GM18909 (cell line): Measurements from ENCODE around the gene ARHGAP33.

ENCODE experiments used
- ATAC-seq: cut with Tn5 transposase; IDR thresholded peaks from one replicate; pipeline ENCODE4 v1.9.1; 2021; ENCODE audit warnings: mild to moderate bottlenecking; ENCODE audit not compliant: unreplicated experiment, poor library complexity

ARHGAP33 gene

DNA sequence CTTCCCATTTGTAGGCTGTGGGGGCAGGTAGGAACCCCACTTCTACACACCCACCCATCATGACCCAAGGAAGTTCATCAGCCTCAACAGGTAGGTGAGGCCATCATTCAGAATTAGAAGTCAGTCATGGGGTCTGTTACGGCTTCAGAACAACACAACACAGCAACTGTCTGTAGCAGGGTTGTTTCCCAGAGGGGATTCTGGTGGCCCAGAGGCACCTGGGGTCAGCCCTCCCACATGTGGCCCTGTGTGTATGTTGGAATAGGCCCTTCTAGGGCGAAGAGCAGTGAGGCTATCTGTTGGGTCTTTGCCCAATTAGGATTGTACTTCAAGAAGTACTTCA, 36.5 kb upstream of the ARHGAP33 start:
- no peak for ATAC-seq

DNA sequence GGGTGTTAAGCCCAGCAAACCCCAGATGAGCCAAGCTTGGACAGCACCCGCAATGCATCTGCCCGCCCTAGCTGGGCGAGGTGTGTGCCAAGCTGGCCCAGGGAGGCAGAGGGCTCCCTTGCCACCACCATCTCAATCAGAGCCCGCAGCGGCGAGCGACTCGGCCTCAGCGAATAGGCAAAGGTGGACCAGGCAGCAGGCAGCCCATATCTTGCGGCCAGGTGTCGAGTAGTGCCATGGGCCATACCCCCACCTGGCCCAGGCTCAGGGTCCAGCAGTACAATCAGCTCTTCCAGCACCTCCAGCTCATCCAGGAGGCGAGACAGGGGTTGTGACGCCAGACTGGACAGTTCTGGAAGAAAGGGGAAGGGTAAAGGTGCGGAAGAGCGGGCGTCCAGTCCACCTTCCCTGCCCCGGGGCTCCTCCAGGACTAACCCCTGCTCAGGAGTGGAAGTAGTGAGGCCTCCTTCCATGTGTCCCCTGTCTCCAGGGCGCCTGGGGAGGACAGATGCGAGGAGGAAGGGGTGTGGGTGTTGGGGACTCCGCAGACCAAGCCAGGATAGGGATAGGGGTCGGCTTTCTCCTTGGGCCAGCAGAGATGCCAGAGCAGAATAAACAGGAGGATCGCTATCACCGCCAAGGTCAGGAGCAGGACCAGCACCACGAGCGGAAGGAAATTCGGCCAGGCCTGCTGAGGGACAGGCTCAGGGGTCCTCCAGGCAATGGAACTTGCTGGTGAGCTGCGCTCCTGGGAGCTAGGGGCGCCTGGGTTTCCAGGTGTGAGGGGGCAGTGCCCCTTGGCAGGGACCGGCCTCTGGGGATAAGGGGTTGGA, 35.9 kb upstream of the ARHGAP33 start:
- no peak for ATAC-seq

DNA sequence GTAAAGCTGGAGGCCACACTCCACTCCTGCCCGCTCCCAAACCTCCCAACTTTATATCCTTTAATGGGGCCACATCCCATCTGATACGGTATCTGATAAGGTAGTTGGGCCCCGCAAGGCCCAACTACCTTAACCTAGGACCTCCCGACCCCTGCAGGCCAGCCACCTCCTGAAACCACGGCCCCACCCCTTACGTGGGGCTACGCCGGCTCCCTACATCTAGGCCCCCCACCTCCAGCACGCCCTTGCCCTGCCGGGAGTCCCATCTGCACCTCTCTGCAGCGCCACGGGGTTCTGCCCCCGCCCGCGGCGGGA, 35.3 kb upstream of the ARHGAP33 start:
- peak; percentile 25 for ATAC-seq

DNA sequence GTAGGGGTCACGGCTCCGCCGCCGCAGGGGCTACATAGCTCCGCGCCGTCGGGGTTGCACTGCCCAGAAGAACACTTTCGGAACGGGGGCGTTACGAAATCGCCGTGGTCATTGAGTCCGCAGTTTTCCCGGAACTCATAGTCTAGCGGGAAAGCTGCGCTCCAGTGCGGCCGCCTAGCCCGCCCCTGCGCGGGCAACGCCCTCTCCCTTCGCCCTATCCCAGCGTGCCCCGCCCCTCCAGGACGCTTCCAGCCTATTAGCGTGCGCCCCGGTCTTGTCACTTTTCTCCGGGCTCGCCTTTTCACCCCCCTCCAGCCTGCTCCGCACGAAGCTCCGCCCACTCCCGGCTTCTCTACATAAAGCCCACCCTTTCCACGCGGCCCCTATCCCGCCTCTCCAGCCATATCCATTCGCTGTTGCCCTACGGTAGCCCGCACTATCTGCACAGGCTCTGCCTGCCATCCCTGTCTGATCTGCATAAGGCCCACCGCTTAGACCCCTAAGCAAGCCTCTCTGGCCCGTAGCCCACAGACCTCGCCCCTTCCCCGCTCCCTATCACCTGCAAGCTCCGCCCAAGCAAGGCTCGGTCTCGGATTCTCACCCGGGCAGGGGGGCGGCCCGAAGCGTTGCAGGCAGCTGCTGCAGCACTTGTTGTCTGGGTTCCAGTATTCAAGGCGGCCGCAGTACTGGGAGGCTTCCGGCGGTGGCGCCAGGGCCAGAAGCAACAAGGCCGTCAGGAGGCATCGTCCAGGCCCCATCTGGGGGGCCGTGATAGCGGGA, 34.8 kb upstream of the ARHGAP33 start:
- peak; percentile 65 for ATAC-seq

DNA sequence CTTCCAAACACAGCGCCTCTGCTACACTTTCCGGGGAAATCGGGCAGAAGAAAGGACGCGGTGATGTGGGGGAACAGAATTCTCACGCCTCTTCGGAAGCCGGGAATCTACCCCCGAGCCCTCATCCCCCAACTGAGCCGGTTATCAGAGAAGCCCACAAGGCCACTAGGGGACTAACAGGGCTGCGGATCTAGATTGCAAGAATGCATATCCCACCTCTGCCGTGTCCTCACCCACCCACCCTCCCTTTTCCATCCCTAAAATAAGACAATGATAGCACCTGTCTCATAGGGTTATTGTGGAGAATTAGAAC, 34.2 kb upstream of the ARHGAP33 start:
- ATAC-seq: no peak

DNA sequence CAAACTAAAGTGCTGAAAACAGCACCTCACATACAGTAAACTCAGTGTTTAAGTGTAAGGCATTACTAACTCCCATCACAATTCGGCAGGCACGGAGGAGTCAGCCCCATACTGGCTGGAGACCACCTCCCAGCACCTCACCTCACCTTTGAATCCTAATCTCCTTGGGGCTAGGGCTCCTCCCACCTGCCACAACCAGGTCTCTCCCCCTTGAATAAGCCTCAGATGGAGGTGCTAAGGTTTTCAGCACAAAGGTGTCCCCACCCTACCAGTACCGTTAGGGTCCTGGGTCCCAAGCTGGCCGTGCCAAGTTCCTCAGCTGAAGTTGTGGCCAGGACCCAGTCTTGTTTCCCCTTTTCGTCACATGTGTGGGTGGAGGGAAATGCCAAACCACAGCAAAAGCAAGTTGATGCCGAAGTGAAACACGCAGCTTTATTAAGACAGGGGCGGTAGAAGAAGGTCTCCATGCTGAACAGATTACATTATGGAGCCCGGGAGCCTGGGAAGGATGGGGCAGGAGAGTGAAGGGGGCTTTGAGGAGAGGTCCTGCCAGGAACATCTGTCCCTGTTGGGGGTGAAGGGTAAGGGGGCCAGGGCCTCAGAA, 33.1 kb upstream of the ARHGAP33 start, which contains the start of gene IGFLR1:
IGFLR1 (minus strand) TSS at position 332 of the 604 bp plus-strand sequence. CDS start 1,272 bp downstream, outside the sequence.
- no peak for ATAC-seq

DNA sequence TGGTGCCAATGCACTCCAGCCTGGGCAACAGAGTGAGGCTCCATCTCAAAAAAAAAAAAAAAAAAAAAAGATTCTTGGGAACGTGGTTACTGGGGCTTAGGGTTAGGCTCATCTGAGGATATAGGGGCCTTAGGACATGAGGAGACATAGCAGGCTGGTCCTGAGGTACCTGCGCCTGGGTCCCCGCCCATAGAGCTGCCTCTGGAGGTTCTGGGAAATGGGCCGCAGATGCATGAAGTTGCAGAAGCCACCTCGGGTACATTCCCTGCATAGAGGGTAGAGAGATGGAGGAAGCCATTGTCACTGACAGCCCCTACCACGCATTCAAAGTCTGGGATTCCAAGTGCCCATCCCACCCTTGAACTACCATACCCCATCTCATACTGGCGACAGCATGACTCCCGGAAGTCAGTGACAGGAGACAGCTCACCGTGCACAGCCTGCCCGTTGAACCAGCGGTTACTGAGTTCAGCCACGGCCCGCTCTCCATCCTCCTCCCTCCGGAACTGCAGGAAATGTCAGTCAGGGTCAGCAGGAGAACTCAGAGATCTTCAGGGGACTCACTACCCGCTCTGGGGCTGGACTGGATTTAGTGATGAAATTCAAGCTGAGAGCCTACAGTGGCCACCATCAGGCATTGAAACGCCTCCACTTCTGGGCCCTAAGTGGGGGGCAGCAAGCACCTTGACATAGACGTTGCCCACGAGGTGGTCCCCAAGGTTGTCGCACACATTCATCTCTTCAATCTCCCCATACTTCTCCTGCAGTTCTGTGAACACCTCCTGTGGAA, 31.5 kb upstream of the ARHGAP33 start:
- ATAC-seq: no peak

DNA sequence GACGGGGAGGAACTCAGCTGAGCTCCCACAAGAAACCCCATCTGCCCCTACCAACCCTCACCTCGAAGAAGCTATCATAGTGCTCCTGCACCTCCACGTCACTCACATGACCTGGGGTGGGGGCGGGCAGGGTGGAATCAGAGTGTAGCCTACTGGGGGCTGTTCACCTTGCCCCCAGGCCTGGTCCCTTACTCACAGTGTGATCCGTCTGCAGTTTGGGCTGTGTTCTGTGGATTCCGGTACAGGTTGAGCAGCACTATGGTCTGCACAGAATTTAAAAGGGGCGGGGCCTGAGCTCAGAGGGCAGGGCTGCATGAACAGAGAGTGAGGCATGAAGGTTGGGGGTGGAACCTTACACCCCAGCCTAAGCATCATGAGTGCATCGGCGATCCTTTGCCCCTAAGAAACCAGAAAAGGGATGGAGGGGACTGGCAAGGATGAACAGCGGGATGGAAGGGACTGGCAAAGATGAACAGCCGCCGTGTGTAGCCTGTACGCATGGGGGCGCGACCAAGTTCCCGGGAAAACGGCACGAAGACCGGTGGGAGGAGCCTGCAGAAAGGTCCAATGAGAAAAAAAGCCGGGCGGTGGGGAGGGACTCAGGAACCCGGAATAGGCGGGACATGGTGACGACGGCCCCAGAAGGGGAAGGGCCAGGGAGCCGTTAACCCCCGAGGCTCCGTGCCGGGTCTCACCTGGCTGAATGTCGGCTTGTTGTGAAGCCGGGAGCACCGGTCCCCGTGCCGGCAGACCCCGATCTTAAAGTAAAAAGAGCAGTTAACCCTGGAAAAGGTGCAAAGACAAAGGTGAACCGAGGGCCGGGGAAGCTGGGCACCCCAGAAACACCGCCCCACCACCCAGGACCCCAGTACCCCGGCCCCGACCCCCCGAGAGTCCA, 30.7 kb upstream of the ARHGAP33 start:
- peak; percentile 31 for ATAC-seq

DNA sequence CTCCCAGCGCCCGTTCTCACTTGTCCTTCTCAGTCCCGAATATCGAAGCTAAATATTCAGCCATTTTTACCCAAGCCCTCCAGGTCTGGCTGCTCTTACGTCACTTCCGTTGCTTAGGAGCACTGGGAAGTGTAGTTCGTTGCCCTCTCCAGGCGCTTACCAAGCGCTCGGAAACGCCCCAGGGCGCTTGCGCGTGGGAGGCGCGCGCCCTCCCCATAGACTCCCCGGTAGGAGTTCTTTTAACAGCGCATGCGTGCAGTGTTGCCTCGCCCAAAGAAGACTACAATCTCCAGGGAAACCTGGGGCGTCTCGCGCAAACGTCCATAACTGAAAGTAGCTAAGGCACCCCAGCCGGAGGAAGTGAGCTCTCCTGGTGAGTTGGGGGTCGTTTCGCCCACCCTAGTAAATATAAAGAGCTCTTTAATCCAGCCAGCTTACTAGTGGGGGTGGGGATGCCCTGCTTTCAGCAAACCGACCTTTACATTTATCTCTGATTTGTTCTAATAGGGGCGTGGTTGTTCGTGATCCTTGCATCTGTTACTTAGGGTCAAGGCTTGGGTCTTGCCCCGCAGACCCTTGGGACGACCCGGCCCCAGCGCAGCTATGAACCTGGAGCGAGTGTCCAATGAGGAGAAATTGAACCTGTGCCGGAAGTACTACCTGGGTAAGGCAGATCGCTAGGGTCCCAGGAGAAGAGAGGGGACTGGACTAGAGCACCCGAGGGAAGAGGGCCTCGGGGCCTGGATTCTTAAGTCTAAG, 29.9 kb upstream of the ARHGAP33 start, which contains the start of the genes PSENEN and U2AF1L4:
PSENEN (plus strand) TSS at position 324 of the 759 bp plus-strand sequence; CDS start at position 604, 280 bp downstream.
U2AF1L4 (minus strand) TSS at position 91 of the 759 bp plus-strand sequence; CDS start at position 64, 27 bp downstream.
- ATAC-seq: no peak

DNA sequence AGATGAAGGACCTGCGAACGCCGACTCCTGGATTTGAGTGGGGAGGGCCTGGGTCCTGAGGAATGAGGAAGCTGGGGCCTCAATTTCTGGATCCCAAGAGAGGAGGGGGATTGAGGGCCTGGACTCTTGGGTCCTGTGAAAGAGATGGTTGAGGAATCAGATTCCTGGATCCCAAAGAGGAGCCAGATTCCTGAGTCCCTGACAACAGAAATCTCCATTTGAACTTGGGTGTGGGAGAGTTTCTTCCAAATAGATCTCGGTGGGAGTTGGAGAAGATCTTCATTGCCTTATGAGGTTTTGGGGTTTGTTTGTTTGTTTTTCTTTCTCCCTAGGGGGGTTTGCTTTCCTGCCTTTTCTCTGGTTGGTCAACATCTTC, 29.3 kb upstream of the ARHGAP33 start:
- no peak for ATAC-seq

DNA sequence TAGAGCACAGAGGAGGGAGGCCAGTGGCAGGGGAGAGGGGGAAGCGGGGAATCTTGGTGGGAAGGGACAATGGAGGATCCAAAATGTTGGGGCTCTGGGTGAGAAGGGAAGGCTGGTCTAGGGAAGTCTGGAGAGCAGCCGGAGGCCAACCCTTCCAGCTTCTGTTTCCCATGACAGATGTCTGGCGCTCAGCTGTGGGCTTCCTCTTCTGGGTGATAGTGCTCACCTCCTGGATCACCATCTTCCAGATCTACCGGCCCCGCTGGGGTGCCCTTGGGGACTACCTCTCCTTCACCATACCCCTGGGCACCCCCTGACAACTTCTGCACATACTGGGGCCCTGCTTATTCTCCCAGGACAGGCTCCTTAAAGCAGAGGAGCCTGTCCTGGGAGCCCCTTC, 28.8 kb upstream of the ARHGAP33 start:
- ATAC-seq: no peak

DNA sequence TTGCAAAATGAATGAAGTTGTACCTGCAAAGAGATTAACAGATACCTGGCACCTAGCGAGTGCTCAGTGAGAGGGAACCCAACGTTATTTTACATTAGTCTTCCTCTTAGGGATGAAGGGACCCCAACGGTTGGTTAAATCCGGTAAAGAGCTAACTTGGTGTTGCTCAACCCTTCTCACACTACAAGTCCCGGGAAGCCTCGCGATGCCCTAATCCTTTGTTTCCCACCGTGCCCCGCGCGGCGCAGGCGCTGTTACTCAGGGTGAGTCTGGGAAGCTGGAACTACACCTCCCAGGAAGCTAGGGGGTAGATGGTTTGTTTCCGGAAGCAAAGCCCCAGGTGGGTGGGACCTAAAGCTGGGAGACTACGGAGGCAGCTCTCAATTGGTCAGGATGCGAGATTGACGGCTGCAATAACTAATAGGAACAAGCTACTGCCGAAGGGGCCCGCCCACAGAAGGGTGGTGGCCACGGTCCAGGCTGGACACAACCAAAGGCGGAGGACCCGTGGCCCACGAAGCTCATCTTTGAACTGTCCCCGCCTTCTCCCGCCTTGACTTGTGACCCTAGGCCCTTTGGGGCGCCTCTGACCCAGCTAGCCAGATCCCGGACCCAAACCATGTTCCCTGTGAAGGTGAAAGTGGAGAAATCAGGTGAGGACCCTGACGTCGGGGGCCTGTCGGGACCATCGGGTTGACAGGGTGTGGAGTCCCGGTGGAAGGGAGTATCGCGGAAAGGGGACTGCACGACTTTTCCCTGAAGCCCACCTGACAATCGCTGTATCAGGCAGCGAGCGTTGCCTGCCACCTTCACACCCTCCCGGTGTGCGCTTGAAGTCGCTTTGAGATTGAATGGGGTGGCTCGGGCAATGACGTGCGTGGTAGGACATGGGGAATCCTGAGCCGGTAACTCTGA, 27.0 kb upstream of the ARHGAP33 start, which contains the start of gene LIN37:
LIN37 (plus strand) TSS at position 471 of the 915 bp plus-strand sequence; CDS start at position 620, 149 bp downstream.
- ATAC-seq: peak; percentile 74

DNA sequence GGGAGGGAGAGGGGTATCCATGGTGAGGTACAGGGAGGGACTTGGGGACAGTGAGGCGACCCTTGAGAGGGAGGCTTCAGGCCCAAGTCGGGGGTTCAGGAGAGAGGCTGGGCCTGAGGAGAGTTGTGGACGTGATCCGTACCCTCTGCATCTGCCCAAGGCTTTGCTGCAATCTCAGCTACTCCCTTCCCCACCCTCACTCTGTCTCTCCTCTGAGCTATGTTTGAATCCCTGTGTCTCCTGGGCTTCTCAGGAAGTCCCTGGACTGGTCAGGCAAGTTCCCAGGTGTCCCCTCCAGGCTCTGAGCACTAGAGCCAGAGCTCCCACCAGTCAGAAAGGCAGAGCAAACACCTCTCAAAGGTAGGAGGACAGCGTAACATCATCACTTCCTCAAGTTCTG, 25.2 kb upstream of the ARHGAP33 start:
- no peak for ATAC-seq

DNA sequence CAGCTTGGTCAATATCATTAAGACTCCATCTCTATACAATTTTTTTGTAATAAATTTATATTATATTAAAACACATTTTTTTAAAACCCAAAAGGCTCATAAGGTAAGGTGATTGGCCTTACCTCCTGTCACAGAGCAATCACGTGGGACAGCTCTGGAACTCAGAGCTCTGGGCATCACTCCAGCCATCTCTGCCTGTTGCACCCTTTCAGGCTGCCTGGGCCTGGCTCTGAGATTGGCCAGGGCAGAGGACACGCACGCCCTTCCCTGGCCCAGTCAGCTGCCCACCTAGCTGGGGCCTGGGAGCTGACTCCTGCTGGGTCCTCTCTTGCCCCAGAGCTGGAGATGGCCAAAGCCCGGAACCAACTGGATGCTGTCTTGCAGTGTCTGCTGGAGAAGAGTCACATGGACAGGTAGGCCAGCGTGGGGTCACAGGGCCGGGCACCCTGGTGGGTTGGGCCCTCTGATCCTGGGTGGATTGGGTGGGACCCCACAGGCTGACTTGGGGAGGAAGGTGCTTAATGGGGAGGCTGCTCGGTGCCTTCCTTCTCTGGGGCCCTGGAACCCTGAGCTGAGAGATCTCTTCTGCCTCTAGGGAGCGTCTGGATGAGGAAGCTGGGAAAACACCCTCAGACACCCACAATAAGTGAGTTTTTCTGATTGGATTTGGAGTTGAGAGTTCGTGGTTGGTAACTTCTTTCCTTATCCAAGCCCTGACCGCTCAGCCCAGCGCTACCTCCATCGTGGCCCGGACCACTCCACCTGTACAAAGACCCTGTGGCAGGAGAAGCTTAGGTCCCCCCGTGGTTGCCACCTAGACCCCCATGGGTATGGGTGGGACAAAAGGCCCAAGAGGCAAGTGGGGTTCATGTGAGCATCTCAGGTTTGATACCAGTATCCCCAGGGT, 23.3 kb upstream of the ARHGAP33 start:
- ATAC-seq: no peak

DNA sequence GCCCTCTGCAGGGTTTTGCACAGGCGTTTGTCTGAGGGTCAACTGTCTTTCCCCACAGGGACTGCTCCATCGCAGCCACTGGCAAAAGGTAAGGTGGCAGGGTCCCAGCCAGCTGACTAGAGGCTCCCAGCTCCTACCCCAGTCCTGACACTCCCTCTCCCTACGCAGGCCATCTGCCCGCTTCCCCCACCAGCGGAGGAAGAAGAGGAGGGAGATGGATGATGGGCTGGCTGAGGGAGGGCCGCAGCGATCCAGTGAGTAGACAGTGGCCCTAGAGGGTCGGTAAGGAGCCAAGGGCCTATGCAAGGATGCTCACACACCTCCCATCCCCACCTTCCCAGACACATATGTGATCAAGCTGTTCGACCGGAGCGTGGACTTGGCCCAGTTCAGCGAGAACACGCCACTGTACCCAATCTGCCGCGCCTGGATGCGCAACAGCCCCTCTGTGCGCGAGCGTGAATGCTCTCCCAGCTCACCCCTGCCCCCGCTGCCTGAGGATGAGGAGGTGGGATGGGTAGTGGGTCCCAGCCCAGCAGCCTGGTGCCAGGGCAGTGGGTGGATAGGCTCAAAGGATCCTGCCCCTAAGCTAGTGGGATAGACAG, 22.5 kb upstream of the ARHGAP33 start:
- ATAC-seq: no peak

DNA sequence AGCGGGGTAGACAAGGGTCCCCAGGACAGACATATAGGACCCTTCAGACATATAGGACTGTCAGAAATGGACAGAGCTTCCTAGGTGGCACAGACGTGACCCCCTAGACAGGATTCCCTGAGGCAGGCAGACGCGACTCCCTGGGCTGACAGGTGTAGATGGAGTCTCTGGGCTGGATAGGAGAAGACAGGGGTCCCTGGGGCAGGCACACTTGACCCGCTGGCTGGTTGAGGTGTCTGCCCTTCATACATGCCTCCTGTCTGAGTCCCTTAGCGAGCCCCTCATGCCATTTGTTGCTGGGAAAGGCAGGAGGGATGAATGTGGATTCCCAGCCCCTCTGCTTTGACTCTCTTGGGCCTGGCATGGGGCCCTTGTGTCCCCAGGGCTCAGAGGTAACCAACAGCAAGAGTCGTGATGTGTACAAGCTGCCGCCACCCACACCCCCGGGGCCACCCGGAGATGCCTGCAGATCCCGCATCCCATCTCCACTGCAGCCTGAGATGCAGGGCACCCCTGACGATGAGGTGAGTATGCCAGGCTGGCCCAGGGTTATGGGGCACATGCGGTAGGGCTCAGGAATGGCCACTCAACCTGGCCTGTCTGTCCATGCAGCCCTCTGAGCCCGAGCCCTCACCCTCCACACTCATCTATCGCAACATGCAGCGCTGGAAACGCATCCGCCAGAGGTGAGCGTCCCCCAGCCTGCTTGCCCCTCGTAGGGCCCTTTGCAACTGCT, 21.6 kb upstream of the ARHGAP33 start:
- no peak for ATAC-seq
